OCI-M2 (cell line): Measurements from ENCODE around the gene LRRFIP1.
"Not testable (repeated sequence)": the region's sequence is repeated elsewhere in the genome, so short reads cannot be mapped to it uniquely, and the experiment has no call there.

Source experiments
- DNase-seq: peaks from one replicate; lab custom pipeline; 2025; ENCODE audit not compliant: unreplicated experiment; lab: John Stamatoyannopoulos, UW

LRRFIP1 gene

GRCh38 chr2:237742614-237743013, 115.2 kb downstream of the LRRFIP1 start:
- DNase-seq = no peak

- no peak for DNase-seq
Observed at GRCh38 chr2:237743024-237743423, 115.6 kb downstream of the LRRFIP1 start.

- no peak for DNase-seq
Observed at GRCh38 chr2:237743561-237744269, 116.3 kb downstream of the LRRFIP1 start.

GRCh38 chr2:237744270-237744612, 116.9 kb downstream of the LRRFIP1 start:
- DNase-seq = no peak

GRCh38 chr2:237744613-237745249, 117.3 kb downstream of the LRRFIP1 start:
- DNase-seq = no peak

GRCh38 chr2:237745250-237745613, 117.8 kb downstream of the LRRFIP1 start:
- DNase-seq = no peak

- no peak for DNase-seq
Observed at GRCh38 chr2:237746302-237747080, 119.1 kb downstream of the LRRFIP1 start.

- no peak for DNase-seq
Observed at GRCh38 chr2:237747189-237747588, 119.8 kb downstream of the LRRFIP1 start.

GRCh38 chr2:237749002-237749401, 121.6 kb downstream of the LRRFIP1 start:
- DNase-seq = no peak

GRCh38 chr2:237749961-237750360, 122.6 kb downstream of the LRRFIP1 start:
- no peak for DNase-seq

- DNase-seq = not testable (repeated sequence)
Observed at GRCh38 chr2:237750441-237750840, 123.1 kb downstream of the LRRFIP1 start.

GRCh38 chr2:237752761-237753165, 125.4 kb downstream of the LRRFIP1 start:
- DNase-seq = no peak

- no peak for DNase-seq
Observed at GRCh38 chr2:237754182-237754581, 126.8 kb downstream of the LRRFIP1 start.

GRCh38 chr2:237754626-237755248, 127.3 kb downstream of the LRRFIP1 start:
- DNase-seq = no peak

- no peak for DNase-seq
Observed at GRCh38 chr2:237757616-237758015, 130.2 kb downstream of the LRRFIP1 start.

GRCh38 chr2:237758185-237758584, 130.8 kb downstream of the LRRFIP1 start:
- no peak for DNase-seq

GRCh38 chr2:237759176-237759575, 131.8 kb downstream of the LRRFIP1 start:
- no peak for DNase-seq

- no peak for DNase-seq
Observed at GRCh38 chr2:237760506-237761502, 133.4 kb downstream of the LRRFIP1 start.

- DNase-seq = not testable (repeated sequence)
Observed at GRCh38 chr2:237762291-237763182, 135.2 kb downstream of the LRRFIP1 start.
